OCI-LY1 (cell line): Measurements from ENCODE around the gene EPHA2.

Experiments used
- CTCF ChIP-seq: fragments of 200-600 bp; sonication (generic), shearing (Covaris generic); IDR thresholded peaks from 2 replicates; pipeline ENCODE4 v1.5.1; 2017; ENCODE audit warnings: mild to moderate bottlenecking, antibody characterized with exemption, low read length, moderate library complexity, mixed read lengths
- EZH2 ChIP-seq: fragments of 200-600 bp; sonication (generic), shearing (Covaris generic); IDR thresholded peaks from 2 replicates; pipeline ENCODE4 v1.8.0; 2017; ENCODE audit warnings: borderline replicate concordance, mixed run types, mild to moderate bottlenecking, antibody characterized with exemption, low read length, moderate library complexity, mixed read lengths

- TF ChIP-seq CTCF: no peak
- TF ChIP-seq EZH2: no peak
Observed at GRCh38 chr1:16174261-16174868, 18.5 kb upstream of the EPHA2 start.
